ENCODE results near the gene ZDHHC11B. TPM values are rescaled to one million over a fixed set of nuclear protein-coding genes. Genes with fewer than 3 reads are reported as not detected.

Gene ZDHHC11B
- total and polyA plus RNA-seq, 2 of the 13 experiments (the other 11 are each of a cell fraction or from before 2014, with no cell fraction given), result 0.11 to 0.12 TPM

- TF ChIP-seq NFE2L2 (IDR thresholded peaks at IDR 0.05; ENCODE audit: low read length) (no peak), EEA1 (CRISPR knock-in tag; IDR thresholded peaks at IDR 0.05; ENCODE audit: borderline replicate concordance) (no peak), ZNF17 (CRISPR knock-in tag; IDR thresholded peaks at IDR 0.05) (no peak)
Observed at GRCh38 chr5:765948-766631, 18.4 kb downstream of the ZDHHC11B start (continued).

- Histone ChIP-seq H3K9ac (ENCODE audit: insufficient read depth, low read depth, low read length) (no peak overlapping the region), H3K9me3 (ENCODE audit: low read length) (no peaks in the 10 kb centered on the region), H2AFZ (ENCODE audit: low read length) (no peak overlapping the region), H3K4me3 (replicated peaks in 1 of 3; ENCODE audit: insufficient read depth in 1 of 3, low read depth in 2 of 3, low read length in 3 of 3) (no peak overlapping the region), H3K27me3 (ENCODE audit: control insufficient read depth in 1 of 2, insufficient read depth in 2 of 2, low read length in 2 of 2) (peaks cover 1 to 42% of the 10 kb centered on the region in 2 experiments; a peak in 4 of 5 replicates), H3K4me2 (ENCODE audit: low read depth, low read length) (no peak overlapping the region), H3K4me1 (ENCODE audit: insufficient read depth, low read length) (peaks cover 14% of the 10 kb centered on the region), H4K20me1 (ENCODE audit: insufficient read depth, low read length) (no peaks in the 10 kb centered on the region), H3K79me2 (ENCODE audit: insufficient read depth, low read length) (no peaks in the 10 kb centered on the region), H3K27ac (ENCODE audit: extremely low read length, insufficient read depth, low read length) (no peak overlapping the region), H3K36me3 (replicated peaks in 1 of 2; ENCODE audit: control insufficient read depth in 1 of 2, insufficient read depth in 2 of 2, low read length in 2 of 2) (no peaks in the 10 kb centered on the region)
- no TSS peak for BruUV-seq (replicated peaks)
- no peak for FAIRE-seq
- 70% methylated on average over 31 of the region's 31 CpGs for WGBS (ENCODE audit: low lambda C conversion rate)
- intact Hi-C loops (cut with micrococcal nuclease; ENCODE audit: unreplicated experiment) (no loop called here), in situ Hi-C loops (cut with HindIII; ENCODE audit: extremely low pct_ligation_motif_present, low pct_unique_long_range_greater_than_20kb) (no loop called here)
- no peak for ATAC-seq
- DNase-seq (ENCODE audit: low spot score), result no peak
- POLR2A ChIA-PET, result no interaction called here
- CTCF ChIA-PET (ENCODE audit: low intra/inter-chr PET ratio, low total read pairs), result no interaction called here
- TF ChIP-seq ZNF281 (CRISPR knock-in tag; IDR thresholded peaks at IDR 0.05; ENCODE audit: borderline replicate concordance) (no peak), RNF2 (conservative IDR thresholded peaks at IDR 0.05; ENCODE audit: low read depth) (no peak), ZNF350 (CRISPR knock-in tag; IDR thresholded peaks at IDR 0.05; ENCODE audit: borderline replicate concordance, low read depth) (no peak), THRA (CRISPR knock-in tag; IDR thresholded peaks at IDR 0.05; ENCODE audit: borderline replicate concordance) (no peak), NFIB (CRISPR knock-in tag; IDR thresholded peaks at IDR 0.05; ENCODE audit: borderline replicate concordance) (no peak), ATF2 (CRISPR knock-in tag; IDR thresholded peaks at IDR 0.05) (no peak), MED1 (CRISPR knock-in tag; IDR thresholded peaks at IDR 0.05) (no peak), SMAD9 (CRISPR knock-in tag; IDR thresholded peaks at IDR 0.05) (no peak), RAD51 (IDR thresholded peaks at IDR 0.05; ENCODE audit: borderline replicate concordance) (no peak), HNF4G (IDR thresholded peaks at IDR 0.05; ENCODE audit: borderline replicate concordance, low read depth, low read length) (no peak), HNF4G (CRISPR knock-in tag; IDR thresholded peaks at IDR 0.05; ENCODE audit: borderline replicate concordance, low read depth) (no peak), ZNF256 (CRISPR knock-in tag; conservative IDR thresholded peaks at IDR 0.05) (no peak), THAP11 (CRISPR knock-in tag; IDR thresholded peaks at IDR 0.05) (no peak), ZNF354B (CRISPR knock-in tag; IDR thresholded peaks at IDR 0.05) (no peak), RCOR2 (CRISPR knock-in tag; IDR thresholded peaks at IDR 0.05) (no peak)
Observed at GRCh38 chr5:763998-764781, 20.3 kb downstream of the ZDHHC11B start.
